ENCODE data around the gene SPOCK2.
"Not testable (repeated sequence)": the region's sequence is repeated elsewhere in the genome, so short reads cannot be mapped to it uniquely, and the experiment has no call there.

Gene SPOCK2

DNA sequence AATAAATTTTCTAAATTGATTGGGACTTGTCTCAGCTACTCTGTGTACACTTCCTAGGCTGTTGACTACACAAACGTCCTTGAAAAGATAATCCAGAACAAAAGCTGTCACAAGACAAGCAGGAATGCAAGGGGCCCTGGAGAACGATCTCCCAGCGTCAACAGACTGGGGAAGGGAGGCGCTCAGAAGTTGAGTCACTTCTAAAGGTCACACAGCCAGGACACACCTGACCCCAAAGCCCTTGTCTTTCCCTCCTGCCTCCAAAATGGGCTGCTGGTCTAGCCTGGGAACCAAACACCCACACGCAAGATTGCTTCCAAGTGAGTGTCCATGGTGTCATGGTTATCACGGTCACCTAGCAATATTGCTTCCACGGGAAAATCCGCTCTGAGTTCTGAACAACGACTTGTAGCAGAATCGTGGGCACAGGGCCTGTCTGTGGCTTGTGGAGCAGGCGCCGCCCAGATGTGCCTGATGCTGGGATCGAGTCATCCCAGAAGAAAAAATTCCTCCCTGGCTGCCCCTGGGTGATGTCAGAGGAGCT, 49.8 kb downstream of the SPOCK2 start:
- no peak for TF ChIP-seq PAX5 (IDR thresholded peaks at IDR 0.05; ENCODE audit: insufficient read depth, low read length, severe bottlenecking)
- TF ChIP-seq POLR2A (IDR thresholded peaks at IDR 0.05; ENCODE audit: low read depth, low read length), result no peak
- TF ChIP-seq POU2F2 (IDR thresholded peaks at IDR 0.05; ENCODE audit: low read depth, low read length), result no peak
- TF ChIP-seq POLR2AphosphoS5 (IDR thresholded peaks at IDR 0.05; ENCODE audit: low read depth, low read length), result no peak
- no peak for TF ChIP-seq TAF1 (IDR thresholded peaks at IDR 0.05; ENCODE audit: low read depth, low read length)
- no peak for TF ChIP-seq SPI1 (IDR thresholded peaks at IDR 0.05; ENCODE audit: low read depth, low read length)
- FAIRE-seq (no peak), DNase-seq (ENCODE audit: insufficient read length, low spot score) (no peak)

DNA sequence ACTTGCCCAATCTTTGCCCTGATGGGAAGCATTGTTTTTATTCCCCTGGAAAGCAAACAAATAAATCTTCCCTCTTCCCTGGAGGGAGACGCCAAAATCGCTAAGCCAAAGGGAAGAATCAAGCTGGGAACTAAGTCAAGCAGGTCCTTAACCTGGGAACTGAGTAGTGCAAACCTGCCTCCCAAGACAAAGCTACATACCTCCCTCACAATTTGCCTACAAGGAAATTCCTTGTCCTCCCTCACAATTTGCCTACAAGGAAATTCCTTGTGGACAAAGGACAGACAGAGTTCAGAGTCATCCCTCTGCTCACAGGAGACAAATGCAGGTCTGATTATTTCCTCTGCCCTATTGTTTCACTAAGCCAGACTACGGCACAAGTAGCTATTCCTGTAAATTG, 50.5 kb downstream of the SPOCK2 start:
- FAIRE-seq, result no peak
- no peak for DNase-seq (ENCODE audit: insufficient read length, low spot score)
- TF ChIP-seq TAF1 (IDR thresholded peaks at IDR 0.05; ENCODE audit: low read depth, low read length) (no peak), POLR2A (IDR thresholded peaks at IDR 0.05; ENCODE audit: low read depth, low read length) (no peak), POLR2AphosphoS5 (IDR thresholded peaks at IDR 0.05; ENCODE audit: low read depth, low read length) (no peak)

- TF ChIP-seq PAX5 (IDR thresholded peaks at IDR 0.05; ENCODE audit: insufficient read depth, low read length, severe bottlenecking) (no peak), SPI1 (IDR thresholded peaks at IDR 0.05; ENCODE audit: low read depth, low read length) (no peak), POLR2A (IDR thresholded peaks at IDR 0.05; ENCODE audit: low read depth, low read length) (no peak), TAF1 (IDR thresholded peaks at IDR 0.05; ENCODE audit: low read depth, low read length) (no peak), POLR2AphosphoS5 (IDR thresholded peaks at IDR 0.05; ENCODE audit: low read depth, low read length) (no peak), POU2F2 (IDR thresholded peaks at IDR 0.05; ENCODE audit: low read depth, low read length) (no peak)
- DNase-seq (ENCODE audit: insufficient read length, low spot score), result no peak
Measured at GRCh38 chr10:72037266-72037665, 51.1 kb downstream of the SPOCK2 start.

DNA sequence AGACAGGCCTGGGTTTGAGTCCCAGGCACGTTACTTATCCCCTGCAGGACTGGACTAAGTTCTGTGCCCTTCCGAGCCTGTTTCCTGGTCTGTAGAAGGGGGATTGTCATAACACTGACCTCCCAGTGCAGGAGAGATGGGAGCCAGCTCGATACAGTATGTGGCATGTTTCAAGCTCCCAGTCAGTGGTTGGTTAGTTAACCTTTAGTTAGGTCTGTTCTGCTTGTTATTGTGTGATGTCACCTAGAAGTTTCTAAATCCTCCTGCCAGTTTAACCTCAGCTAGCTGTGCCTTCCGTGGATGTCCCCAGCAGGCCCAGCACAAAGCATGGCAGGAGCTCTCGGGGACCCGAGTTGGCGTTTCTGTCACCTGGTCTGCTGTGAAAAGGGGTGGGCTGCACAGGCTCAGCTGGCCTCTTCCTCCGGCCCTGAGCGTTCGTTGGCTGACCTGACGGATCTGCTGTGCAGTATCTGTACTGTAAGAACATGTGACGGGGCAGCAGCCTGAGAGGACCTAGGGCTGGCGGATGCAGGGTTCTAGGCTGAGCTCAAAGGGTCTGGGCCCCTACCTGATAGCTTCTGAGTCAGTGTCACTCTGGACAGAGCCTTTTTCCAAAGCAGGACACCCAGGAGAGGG, 53.0 kb downstream of the SPOCK2 start:
- FAIRE-seq (no peak), DNase-seq (ENCODE audit: insufficient read length, low spot score) (no peak)
- TF ChIP-seq POLR2A (IDR thresholded peaks at IDR 0.05; ENCODE audit: low read depth, low read length) (no peak), TAF1 (IDR thresholded peaks at IDR 0.05; ENCODE audit: low read depth, low read length) (no peak)

More at GRCh38 chr10:72037266-72037665, 51.1 kb downstream of the SPOCK2 start:
- FAIRE-seq, result no peak

DNA sequence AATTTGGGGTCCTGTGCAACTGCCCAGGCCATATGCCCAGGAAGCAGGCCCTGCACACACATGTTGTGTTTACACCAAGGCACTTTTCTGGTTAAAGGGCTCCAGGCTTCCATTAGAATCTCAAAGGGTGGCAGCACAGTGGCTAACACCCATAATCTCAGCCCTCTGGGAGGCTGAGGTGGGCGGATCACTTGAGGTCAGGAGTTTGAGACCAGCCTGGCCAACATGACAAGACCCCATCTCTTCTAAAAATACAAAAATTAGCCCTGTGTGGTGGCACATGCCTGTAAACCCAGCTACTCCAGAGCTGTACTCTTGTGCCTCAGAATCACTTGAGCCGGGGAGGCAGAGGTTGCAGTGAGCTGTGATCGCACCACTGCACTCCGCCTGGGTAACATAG, 53.6 kb downstream of the SPOCK2 start:
- FAIRE-seq (no peak), DNase-seq (ENCODE audit: insufficient read length, low spot score) (no peak)
- no peak for TF ChIP-seq SPI1 (IDR thresholded peaks at IDR 0.05; ENCODE audit: low read depth, low read length)
- TF ChIP-seq POLR2A (IDR thresholded peaks at IDR 0.05; ENCODE audit: low read depth, low read length), result no peak
- TF ChIP-seq TAF1 (IDR thresholded peaks at IDR 0.05; ENCODE audit: low read depth, low read length), result no peak
- no peak for TF ChIP-seq PAX5 (IDR thresholded peaks at IDR 0.05; ENCODE audit: insufficient read depth, low read length, severe bottlenecking)
- TF ChIP-seq POU2F2 (IDR thresholded peaks at IDR 0.05; ENCODE audit: low read depth, low read length), result no peak
- no peak for TF ChIP-seq POLR2AphosphoS5 (IDR thresholded peaks at IDR 0.05; ENCODE audit: low read depth, low read length)

GRCh38 chr10:72034040-72034499, 54.3 kb downstream of the SPOCK2 start:
- FAIRE-seq, result no peak

DNA sequence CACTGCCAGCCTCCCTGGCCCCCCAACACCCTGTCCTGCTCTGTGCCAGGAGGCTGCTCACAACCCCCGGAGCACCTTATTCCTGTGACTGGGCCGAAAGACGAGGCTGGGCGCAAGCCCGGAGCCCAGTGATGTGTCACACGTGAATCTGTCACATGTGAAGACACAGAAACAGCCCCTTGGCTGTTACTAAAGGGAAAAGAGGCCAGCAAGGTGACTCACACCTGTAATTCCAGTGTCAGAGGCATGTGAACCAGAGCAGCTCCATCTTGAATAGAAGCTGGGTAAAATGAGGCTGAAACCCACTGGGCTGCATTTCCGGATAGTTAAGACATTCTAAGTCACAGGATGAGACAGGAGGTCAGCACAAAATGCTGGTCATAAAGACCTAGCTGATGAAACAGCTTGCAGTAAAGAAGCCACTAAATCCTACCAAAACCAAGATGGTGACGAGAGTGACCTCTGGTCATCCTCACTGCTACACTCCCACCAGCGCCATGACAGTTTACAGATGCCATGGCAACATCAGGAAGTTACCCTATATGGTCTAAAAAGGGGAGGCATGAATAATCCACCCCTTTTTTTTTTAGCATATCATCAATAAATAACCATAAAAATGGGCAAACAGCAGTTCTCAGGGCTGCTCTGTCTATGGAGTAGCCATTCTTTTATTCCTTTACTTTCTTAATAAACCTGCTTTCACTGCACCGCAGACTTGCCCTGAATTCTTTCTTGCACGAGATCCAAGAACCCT, 55.8 kb downstream of the SPOCK2 start:
- not testable (repeated sequence) for DNase-seq (ENCODE audit: insufficient read length, low spot score); FAIRE-seq

More at GRCh38 chr10:72034040-72034499, 54.3 kb downstream of the SPOCK2 start:
- no peak for DNase-seq (ENCODE audit: insufficient read length, low spot score)
- TF ChIP-seq POLR2A (IDR thresholded peaks at IDR 0.05; ENCODE audit: low read depth, low read length) (no peak), POU2F2 (IDR thresholded peaks at IDR 0.05; ENCODE audit: low read depth, low read length) (no peak), PAX5 (IDR thresholded peaks at IDR 0.05; ENCODE audit: insufficient read depth, low read length, severe bottlenecking) (no peak), SPI1 (IDR thresholded peaks at IDR 0.05; ENCODE audit: low read depth, low read length) (no peak), TAF1 (IDR thresholded peaks at IDR 0.05; ENCODE audit: low read depth, low read length) (no peak), POLR2AphosphoS5 (IDR thresholded peaks at IDR 0.05; ENCODE audit: low read depth, low read length) (no peak)

DNA sequence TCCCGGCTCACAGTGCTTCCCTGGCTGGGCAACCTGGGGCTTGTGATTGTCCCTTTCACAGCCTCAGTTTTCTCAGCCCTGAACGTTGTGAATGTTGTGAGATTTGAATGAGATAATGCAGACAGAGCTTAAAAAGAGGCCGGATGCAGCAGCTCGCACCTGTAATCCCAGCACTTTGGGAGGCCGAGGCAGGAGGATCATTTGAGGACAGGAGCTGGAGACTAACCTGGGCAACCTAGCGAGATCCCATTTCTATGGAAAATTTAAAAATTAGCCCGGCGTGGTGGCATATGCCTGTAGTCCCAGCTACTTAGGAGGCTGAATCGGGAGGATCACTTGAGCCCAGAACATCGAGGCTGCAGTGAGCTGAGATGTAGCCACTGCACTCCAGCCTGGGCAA, 56.6 kb downstream of the SPOCK2 start:
- DNase-seq (ENCODE audit: insufficient read length, low spot score), result no peak

DNA sequence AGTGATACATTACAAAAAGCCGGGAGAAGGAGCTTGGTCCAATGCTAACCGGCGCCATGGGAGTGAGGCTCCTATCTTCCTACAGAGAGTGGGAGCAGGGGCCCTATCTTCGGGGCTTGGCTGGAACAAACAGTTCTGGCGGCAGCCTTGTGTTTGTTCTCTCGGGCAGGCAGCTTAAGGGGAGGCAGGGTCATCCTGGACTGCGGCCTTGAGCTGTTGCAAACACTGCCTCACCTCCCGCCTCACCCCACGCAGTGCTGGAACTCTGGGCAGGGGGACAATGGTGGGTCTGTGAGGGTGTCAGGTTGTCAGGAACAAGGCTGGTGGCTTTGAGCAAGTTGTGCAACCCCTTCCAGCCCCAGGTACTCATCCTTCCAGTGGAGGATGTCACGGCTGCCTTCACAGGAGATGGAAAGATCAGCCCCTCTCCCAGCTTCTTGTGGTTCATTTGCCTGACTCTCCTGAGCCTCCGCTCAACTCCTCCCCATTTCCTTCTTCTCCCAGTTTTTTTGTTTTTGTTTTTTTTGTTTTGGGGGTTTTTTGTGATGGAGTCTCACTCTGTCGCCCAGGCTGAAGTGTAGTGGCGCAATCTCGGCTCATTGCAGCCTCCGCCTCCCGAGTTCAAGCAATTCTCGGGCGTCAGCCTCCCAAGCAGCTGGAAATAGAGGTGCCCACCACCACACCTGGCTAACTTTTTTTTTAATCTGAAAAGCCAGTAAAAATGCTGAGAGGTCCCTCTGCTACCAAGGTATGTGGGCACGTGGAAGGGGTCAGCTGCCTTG, 57.4 kb downstream of the SPOCK2 start:
- no peak for FAIRE-seq
- TF ChIP-seq SPI1 (IDR thresholded peaks at IDR 0.05; ENCODE audit: low read depth, low read length), result no peak
- TF ChIP-seq POLR2A (IDR thresholded peaks at IDR 0.05; ENCODE audit: low read depth, low read length), result no peak
- TF ChIP-seq POU2F2 (IDR thresholded peaks at IDR 0.05; ENCODE audit: low read depth, low read length), result no peak
- TF ChIP-seq TAF1 (IDR thresholded peaks at IDR 0.05; ENCODE audit: low read depth, low read length), result no peak
- no peak for TF ChIP-seq POLR2AphosphoS5 (IDR thresholded peaks at IDR 0.05; ENCODE audit: low read depth, low read length)
- TF ChIP-seq PAX5 (IDR thresholded peaks at IDR 0.05; ENCODE audit: insufficient read depth, low read length, severe bottlenecking), result no peak
- DNase-seq (ENCODE audit: insufficient read length, low spot score), result no peak

More for the DNA sequence above, 56.6 kb downstream of the SPOCK2 start:
- FAIRE-seq, result no peak
- TF ChIP-seq POLR2A (IDR thresholded peaks at IDR 0.05; ENCODE audit: low read depth, low read length) (no peak), POLR2AphosphoS5 (IDR thresholded peaks at IDR 0.05; ENCODE audit: low read depth, low read length) (no peak), PAX5 (IDR thresholded peaks at IDR 0.05; ENCODE audit: insufficient read depth, low read length, severe bottlenecking) (no peak), SPI1 (IDR thresholded peaks at IDR 0.05; ENCODE audit: low read depth, low read length) (no peak), POU2F2 (IDR thresholded peaks at IDR 0.05; ENCODE audit: low read depth, low read length) (no peak), TAF1 (IDR thresholded peaks at IDR 0.05; ENCODE audit: low read depth, low read length) (no peak)

Data from GM12891 (cell line).